HG02885 (cell line): ENCODE data around the gene ARMH1.
"Not testable (repeated sequence)": the region's sequence is repeated elsewhere in the genome, so short reads cannot be mapped to it uniquely, and the experiment has no call there.

Experiments
- ATAC-seq: cut with Tn5 transposase; IDR thresholded peaks from one replicate; pipeline ENCODE4 v1.9.1; 2021; ENCODE audit warnings: mild to moderate bottlenecking; ENCODE audit not compliant: unreplicated experiment, poor library complexity

The ARMH1 gene

DNA sequence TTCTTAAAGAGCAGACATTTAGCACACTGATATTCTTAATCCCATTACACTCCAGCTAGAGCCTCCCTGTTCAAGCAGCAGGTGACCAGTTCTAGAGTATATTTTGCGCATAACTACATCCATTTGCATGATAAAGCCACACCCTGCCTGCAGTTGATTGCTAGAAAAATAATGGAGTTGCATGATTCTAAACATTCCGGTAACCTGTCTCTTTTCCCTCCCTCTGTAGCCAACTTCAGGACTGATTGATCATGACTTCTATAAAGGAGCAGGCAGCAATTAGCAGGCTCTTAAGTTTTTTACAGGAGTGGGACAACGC is 14.9 kb downstream of the ARMH1 start:
- no peak for ATAC-seq

DNA sequence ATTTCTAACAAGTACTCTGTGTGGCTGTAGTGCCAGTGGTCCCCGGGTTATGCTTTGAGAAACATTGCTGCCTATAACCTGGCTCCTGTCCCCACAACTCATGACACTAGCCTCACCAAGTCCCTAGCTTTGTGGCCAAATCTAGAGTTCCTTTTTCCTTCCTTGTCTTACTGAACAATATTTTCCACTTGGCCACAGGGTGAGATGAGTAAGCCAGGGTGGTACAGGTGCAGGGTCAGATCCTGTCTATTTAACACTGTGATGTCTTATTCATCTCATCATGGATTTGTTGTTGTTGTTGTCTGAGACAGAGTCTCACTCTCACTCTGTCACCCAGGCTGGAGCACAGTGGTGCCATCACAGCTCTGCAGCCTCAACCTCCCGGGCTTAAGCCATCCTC is 18.6 kb downstream of the ARMH1 start:
- ATAC-seq, result no peak

DNA sequence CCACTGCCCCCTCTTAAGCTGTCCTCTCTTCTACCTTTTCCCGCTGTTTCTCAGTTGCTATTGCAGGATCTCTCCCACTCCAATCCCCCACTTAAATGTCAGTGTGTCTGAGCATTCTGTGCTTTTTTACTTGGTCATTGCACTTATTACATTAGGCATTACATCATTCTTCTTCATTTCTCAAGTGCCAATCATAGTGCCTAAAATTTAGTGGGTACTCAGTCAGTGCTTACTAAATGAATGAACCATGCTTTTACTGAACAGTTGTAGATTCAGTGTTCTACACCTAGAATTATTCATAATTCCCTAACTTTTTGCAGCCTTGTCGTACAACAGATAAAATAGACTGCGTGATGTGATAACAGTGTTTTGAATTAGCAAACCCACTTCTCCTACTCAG is 19.4 kb downstream of the ARMH1 start:
- ATAC-seq, result no peak

DNA sequence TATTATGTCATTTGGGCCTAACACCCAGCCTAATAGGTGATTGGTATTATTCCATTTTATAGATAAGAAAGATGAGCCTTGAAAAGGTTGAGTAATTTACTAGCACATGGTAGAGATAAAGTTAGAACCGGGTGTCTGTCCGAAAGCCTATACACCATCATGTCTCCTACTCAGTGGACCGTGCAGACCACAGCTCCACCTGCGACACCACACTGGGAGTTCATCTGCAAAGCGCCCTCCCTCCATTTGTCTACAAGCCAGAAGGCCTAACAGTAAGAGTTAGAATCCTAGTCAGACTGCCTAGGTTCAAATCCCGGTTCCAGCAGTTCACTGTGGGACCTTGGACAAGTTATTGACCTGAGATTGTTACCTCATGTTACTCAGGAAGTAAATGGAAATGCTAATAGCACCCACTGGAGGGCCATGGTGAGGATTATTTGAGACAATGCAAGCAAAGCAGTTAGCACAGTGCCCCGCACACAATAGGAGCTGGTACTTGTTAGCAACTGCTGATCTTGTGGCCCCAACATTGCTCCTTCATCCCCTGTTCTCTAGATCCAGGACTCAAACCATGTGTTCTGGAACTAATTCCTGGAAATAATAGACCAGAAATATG is 20.5 kb downstream of the ARMH1 start:
- ATAC-seq, result peak; percentile 78

DNA sequence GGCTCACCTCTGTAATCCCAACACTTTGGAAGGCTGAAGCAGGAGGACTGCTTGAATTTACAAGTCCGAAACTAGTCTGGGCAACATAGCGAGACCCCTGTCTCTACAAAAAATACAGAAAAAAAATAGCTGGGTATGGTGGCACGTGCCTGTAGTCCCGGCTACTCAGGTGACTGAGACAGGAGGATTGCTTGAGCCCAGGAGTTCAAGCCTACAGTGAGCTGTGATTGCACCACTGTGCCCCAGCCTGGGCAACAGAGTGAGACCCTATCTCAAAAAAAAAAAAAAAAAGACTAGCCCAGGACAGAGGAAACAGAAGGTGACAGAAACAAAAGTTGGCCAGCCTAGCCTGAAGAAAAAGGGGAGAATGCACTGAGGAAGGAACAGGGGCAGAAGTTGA is 21.2 kb downstream of the ARMH1 start:
- no peak for ATAC-seq

DNA sequence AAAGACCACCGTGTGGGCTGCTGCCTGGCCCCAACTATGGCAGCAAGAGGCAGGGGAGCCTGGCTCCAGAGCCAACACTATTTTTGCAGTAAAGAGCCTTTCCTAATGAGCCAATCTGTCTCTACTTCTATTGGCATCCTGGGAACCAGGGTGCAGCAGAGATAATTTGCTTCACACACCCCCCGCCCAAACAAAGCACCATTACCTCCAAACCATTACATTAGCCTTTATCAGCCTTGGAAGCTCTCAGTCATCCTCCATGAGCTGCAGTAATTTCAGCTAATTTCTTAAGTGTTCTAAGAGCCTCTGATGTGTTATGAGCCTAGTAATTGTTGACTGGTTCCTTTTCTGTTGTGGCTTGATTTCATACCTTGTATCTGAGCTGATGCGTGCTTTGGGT is 21.6 kb downstream of the ARMH1 start:
- ATAC-seq, result no peak

DNA sequence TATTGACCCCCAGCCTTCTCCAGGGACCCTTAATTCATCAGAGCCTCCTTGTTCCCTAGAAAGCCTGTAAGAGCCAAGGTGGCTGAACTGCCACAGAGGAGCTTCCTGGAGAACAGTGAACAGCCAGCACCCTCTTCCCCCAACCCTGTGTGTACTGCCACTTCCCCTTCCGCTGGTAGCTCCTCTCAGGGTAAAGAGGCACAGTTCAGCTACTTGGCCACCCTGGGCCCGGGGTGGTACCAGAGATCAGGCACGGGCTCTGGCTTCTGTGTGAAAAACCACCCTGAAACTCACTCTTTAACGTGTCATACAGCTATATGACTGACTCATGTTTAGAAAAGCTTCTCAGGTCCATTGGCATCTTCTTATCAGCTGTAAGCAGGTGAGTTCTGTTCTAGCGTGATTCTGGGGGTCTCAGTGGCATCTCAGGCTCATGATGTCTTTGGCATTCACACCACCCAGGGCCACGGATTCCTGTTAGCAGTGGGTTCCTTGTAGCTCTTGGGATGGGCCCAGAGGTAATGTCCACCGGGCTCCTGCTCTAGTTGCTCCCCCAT is 22.4 kb downstream of the ARMH1 start:
- no peak for ATAC-seq

DNA sequence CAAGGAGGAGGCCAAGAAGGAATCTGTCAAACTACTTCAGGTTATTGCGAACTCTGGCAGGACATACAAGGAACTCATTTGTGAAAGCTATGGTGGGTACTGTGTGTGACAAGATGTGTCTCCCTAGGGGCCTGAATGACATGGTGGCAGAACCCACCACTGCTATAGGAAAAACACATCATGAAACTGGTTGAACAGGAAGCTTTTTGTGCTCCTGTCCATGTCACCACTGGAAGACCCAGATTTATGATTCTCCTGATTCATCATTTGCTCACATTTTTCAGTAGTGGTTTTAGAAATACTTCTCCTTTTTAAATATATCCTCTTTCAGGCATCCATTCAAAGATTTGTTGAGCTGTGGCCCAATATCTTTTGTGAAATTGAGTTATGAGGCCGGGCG is 23.6 kb downstream of the ARMH1 start:
- no peak for ATAC-seq

DNA sequence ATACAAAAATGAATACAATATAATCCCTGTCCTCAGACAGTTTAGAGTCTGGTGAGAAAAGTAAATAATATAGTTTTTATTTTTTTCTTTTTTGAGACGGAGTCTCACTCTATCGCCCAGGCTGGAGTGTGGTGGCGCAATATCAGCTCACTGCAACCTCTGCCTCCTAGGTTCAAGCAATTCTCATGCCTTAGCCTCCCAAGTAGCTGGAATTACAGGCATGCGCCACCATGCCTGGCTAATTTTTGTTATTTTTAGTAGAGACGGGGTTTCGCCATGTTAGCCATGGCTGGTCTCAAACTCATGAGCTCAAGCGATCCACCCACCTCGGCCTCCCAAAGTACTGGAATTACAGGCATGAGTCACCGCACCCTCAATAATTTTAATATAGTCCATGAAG is 24.9 kb downstream of the ARMH1 start:
- ATAC-seq, result not testable (repeated sequence)

DNA sequence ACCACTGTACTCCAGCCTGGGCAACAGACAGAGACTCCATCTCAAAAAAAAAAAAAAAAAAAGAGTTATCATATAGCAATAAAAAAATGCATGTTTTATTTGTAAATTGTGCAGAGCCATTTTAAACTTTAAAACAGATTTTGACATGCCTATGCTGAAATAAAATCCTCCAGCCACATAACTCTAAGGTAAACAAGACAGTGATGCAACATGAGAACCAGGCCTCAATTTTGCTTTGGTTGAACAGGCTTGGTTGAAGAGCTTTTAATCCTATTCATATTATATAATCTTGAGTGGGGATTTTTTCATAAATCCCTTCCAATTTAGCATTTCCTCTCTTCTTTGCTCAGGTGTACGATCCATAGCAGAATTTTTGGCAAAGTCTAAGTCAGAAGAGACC is 26.1 kb downstream of the ARMH1 start:
- no peak for ATAC-seq

DNA sequence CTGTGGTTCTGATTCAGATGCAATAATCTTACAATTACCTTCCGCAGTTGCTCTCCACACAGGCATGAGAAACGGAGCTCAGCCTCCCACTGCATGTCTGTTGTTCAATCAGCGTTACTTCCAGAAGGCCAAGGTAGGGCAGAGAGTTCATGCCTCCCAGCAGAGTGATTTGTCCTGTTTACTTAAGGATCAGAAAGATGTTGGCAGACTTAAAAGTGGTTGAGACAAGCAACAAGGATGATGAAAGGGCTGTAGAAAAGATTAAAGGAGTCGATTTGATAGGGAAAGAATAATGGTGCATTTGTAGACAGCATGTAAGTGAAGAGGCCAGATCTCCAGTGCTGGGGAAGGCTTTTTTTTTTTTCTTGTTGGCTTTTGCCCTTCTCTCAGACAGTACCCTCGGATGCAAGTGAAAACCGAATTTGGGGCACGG is 26.6 kb downstream of the ARMH1 start:
- ATAC-seq, result no peak

DNA sequence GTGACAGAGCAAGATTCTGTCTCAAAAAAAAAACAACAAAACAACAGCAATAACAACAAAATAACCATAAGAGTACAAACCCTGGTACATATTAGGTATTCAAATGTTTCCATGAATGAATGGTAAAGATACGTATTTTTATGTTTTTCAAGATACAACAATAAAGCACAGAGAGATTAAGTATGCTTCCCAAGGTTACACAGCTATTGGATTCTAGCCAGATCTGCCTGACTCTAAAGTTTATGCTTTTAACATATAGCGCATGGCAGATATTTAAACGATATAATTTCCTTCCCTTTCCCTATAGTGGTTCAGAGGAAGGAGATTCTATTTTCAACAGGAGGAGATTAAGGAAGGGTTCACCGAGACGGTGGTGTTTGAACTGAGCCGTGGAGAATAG is 31.0 kb downstream of the ARMH1 start:
- no peak for ATAC-seq

DNA sequence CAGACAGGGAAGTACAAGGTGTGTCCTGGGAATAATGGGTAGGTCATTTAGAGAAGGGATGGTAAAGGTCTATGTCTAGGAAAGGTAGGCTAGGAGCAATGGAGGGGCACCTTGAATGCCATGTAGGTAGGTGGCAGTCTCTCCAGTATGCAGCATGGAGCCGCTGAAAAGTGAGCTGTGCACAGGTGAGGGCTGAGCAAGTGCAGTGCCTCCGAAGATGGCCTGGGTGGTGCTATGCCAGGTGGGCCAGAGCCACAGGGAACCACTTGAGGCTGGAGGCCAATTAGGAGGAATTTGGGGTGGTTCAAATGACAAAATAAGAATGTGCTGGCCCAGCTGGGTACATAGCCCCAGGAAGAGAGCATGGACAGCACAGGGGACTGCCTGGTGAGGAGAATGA is 31.4 kb downstream of the ARMH1 start:
- ATAC-seq, result no peak

DNA sequence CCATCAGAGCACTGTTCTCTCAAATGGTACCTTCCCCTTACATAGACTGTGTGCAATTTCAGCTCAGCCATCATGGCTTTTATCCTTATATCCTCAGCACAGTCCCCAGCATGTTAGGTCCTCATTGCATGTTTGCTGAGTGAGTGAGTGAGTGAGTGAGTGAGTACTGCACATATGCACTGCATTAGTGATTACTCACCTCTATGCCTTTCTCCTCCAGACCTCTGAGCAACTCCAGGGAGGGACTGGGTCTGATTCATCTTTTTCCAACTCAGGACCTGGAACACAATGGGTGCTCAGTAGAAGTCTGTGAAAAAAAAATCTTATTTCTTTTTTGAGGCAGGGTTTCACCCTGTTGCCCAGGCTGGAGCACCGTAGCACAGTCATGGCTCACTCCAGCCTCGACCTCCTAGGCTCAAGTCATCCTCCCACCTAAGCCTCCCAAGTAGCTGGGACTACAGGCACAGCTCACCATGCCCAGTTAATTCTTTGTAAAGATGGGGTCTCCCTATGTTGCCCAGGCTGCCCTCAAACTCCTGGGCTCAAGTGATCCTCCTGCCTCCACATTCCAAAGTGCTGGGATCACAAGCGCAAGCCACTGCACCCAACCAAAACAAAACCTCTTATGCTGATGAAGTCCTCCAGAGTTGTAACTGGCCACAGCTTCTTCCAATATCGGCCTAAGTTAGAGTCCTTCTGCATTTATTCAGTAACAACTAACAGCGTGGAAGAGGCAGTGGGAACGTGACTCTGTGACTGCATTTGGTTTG is 32.8 kb downstream of the ARMH1 start:
- no peak for ATAC-seq

DNA sequence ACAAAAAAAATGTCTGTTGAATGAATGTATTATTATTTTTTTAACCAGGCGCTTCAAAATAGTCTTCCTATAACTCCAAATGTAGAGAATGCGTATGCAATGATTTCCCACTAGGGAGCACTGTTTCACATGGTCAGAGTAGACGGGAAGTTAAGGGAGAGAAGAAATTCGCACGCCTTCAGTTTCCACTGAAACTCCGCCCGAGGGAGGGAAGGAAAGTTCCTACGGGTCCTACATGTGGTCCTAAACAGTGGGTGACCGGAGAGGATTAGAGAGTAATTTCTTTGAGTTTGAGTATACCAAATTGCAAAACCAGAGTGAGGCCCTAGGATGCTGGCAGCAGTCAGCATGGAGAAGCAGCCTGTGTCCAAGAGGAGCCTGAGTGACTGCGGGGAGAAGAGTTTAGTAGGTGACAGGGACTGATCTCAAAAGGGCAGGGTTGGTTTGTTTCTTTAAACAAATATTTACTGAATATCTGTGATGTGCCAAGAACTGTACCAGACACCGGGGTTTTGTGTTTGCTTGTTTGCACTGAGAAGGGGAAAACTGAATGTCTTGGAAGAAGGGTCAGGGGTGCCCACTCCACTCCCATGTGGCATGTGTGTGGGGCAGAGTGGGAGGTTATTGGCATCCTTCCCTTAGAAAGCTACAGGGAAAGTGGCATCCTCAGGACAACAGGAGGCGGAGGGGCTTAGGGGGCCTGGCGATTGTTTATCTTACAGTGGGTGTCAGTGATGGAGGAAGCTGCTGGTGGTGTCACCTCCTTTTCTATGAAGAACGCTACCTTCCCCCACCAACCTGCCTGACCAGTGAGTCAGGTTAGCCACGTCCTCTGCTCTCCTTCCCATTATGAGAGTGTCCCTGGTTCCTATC is 33.7 kb downstream of the ARMH1 start:
- no peak for ATAC-seq

DNA sequence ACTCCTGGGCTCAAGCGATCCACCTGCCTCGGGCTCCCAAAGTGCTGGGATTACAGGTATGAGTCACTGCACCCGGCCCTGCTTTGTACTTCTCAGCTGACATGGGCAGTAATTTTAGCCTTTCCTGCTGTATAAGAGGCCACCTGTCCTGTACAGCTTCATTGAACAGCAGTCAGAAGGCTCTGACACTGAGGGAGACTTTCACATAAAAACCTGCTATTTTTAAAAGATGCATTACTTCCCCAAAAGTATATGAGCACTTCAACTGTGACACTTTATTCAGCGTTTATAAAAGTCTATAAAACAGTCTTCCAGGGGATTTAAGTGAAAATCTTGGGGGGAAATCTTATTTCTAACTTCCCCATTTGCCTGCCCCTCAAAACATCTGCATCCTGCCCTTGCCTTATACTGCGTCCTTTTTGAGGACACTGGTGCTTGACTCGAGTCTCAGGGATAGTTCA is 38.8 kb downstream of the ARMH1 start:
- ATAC-seq, result peak; percentile 63

DNA sequence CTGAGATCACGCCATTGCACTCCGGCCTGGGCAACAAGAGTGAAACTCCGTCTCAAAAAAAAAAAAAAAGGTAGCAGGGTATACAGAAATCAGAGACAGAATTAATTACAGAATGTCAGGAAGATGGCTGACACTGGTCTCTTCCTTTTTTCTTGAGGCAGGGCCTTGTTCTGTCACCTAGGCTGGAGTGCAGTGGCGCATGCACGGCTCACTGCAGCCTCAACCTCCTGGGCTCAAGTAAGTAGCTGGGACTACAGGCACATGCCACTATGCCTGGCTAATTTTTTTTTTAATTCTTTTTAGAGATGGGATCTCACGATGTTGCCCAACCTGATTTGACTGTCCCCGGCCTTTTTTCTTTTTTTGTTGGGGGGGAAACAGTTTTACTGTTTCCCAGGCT is 40.0 kb downstream of the ARMH1 start:
- no peak for ATAC-seq

DNA sequence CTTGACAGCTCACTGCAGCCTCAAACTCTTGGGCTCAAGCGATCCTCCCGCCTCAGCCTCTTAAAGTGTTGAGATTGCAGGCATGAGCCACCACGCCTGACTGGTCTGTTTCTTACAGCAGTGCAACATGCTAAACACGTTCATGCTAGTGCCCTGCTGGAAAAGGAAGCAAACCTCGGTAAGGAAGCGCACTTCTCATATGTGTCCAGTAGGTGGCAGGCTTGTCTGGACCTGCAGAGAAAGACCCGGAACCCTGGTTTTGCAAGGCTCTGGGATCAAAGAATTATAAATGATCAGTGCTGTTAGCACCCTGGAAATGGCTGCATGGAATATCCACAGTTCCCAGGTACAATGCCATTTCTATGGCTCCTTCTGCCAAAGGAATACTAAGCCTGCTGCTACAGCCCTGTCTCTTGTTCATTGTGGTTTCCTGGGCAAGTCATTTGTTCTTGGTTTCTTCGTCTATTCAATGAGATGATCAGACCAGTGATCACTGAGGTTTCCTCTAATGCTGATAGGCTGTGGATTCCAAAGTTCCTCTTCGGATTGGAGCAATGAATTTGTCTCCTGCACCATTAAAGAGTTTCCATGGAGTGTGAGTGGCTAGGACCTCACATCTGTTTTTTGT is 40.5 kb downstream of the ARMH1 start:
- ATAC-seq, result peak; percentile 70

DNA sequence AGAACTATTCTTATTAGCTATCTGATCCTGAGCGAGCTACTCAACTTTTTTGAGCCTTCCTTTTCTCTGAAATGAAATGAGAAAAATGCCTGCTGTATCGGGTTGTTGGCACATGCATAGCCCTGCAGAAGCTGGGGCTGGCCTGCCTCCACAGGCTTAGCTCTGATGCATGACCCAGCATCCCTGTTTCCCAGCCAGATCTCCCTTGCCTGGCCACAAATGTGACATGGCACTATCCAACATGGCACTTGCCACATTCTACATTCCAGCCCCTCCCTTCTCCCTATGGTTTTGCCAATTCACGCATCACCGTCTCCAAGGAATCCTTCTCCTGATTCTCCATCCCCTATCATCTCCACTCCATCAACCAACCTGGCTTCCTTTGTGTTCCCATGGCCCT is 42.6 kb downstream of the ARMH1 start:
- ATAC-seq, result no peak

DNA sequence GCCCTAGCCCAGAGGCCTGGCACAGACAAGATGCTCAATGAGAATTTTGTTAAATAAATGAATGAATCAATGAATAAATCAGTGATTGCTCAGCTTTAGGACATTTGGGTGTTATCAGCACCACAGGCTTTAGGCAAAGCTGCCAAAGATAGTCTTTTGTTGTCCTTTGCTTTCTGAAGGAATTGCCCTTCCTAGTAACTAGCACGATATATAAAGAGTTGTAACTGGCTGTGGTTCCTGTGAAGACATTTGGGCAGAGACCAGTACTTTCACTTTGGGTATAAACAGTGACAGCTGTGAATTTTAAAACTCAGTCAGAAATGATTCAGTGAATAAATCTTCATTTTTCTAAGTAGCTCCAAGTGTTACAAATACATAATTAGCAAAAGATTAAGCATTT is 43.1 kb downstream of the ARMH1 start:
- no peak for ATAC-seq

DNA sequence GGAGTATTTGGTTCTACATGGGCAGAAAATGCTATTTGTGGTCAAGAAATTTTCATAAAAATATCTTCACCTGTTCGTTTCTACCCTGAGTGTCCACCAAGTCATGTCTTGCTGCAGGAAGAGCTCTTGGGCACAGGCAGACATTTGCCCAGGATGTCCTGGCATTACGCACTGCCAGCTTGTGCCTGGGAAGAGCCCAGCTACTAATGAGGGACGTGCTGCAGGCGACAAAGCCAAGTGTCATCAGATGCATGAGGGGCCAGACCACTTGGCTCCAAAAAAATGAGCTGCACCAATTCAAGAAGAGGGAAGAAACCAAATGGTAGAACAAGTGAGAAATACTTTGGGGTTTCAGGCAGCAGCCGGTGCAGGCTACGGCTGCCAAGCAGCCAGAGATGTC is 43.6 kb downstream of the ARMH1 start:
- no peak for ATAC-seq
